MG63 (cell line): Measurements from ENCODE around the gene PHKA2. TPM values are rescaled to one million over a fixed set of nuclear protein-coding genes. Genes with fewer than 3 reads are reported as not detected.
A peak's percentile ranks its signal among the peaks of the same experiment; 100 is the strongest.
"Not testable (repeated sequence)": the region's sequence is repeated elsewhere in the genome, so short reads cannot be mapped to it uniquely, and the experiment has no call there.

Source experiments
- DNase-seq: peaks from one replicate; pipeline ENCODE4 v3.0.0-alpha.2; 2020
- H3K27me3 ChIP-seq: fragments of 250-450 bp; sonication (Bioruptor Pico); 2 replicates; pipeline ENCODE4 v1.5.1; 2020; ENCODE audit warnings: mild to moderate bottlenecking, moderate library complexity
- H3K36me3 ChIP-seq: fragments of 250-450 bp; sonication (Bioruptor Pico); 2 replicates; pipeline ENCODE4 v1.5.1; 2020; ENCODE audit warnings: mild to moderate bottlenecking, moderate library complexity
- H3K4me3 ChIP-seq: fragments of 250-450 bp; sonication (Bioruptor Pico); 2 replicates; pipeline ENCODE4 v1.5.1; 2020; ENCODE audit warnings: mild to moderate bottlenecking, moderate library complexity
- H3K9me3 ChIP-seq: fragments of 250-450 bp; sonication (Bioruptor Pico); 2 replicates; pipeline ENCODE4 v1.5.1; 2020; ENCODE audit warnings: mild to moderate bottlenecking, moderate library complexity
- total RNA-seq: library from RNA; depleted of rRNA; stranded (reverse); fragments of >200 nt; shearing (Covaris generic); gene quantifications from 2 replicates; pipeline ENCODE4 v1.2.3, GENCODE V29; 2014; ENCODE audit warnings: low replicate concordance; rRNA removed

Gene PHKA2
- 13.3 and 29.0 TPM in 2 replicates for total RNA-seq

DNA sequence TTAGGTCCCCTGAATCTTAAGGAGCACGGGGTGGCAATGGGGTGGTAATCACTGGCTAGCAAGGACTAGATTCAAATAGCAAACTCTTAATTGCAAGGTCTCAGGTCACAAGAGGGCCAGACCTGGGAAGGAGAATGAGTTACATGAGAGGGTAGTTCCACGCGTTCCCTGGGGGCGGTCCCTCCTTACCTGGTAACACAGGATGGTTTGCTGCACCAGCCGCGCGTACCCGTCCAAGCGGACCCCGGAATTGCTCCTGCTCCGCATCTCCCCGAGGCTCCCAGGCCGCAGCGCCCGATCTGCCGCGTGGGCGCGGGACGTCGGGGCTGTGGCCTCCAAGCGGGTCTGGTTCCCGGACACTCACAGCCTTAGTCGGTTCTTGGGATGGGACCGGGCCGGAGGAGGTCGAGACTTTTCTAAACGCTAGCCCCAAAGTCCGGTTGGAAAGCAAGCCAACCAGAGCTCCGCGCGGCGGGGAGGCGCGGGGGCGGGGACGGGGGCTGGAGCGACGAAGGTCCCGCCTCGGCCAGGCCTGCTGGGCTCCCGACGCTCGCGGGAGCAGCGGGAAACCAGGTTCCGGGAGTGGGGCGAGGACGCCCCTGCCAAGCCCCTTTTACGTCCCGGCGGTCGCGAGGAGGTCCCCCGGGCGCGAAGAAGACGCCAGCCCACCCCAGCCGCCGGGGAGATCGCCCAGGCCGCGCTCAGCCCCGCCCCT, at the start of gene PHKA2:
Gene PHKA2 (minus strand): TSS at position 449 of the 715 bp plus-strand sequence. CDS start 182 bp downstream, at position 267.
- Histone ChIP-seq H3K36me3 (no peaks in the 10 kb centered on the region), H3K27me3 (no peaks in the 10 kb centered on the region), H3K4me3 (peak within 1 kb of the TSS; percentile 69), H3K9me3 (no peaks in the 10 kb centered on the region)
- no peak for DNase-seq

DNA sequence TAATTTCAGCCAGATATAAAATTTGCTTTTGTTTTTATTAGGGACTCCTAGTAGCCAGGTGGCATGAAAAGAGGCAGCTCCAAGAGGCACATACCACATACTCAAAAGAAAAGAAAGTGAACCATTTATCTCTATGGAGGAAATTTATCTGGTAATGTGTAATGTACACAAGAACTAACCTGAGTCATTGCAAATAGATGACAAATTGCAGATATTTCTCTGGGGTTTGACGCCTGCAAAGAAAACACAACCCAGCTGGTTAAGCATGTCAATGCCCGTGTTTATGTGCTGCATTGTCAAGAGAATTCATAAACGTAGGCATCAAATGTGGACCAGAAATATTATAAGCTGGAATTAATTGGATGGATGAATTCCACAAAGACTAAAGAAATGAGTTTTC, 46.9 kb upstream of the PHKA2 start:
- DNase-seq: no peak
- Histone ChIP-seq H3K4me3 (no peak overlapping the region), H3K9me3 (no peaks in the 10 kb centered on the region), H3K27me3 (no peaks in the 10 kb centered on the region), H3K36me3 (no peaks in the 10 kb centered on the region)

GRCh38 chrX:19028560-19028959, 44.6 kb upstream of the PHKA2 start:
- Histone ChIP-seq H3K4me3 (no peak overlapping the region), H3K27me3 (no peaks in the 10 kb centered on the region), H3K9me3 (no peaks in the 10 kb centered on the region), H3K36me3 (no peaks in the 10 kb centered on the region)
- no peak for DNase-seq

GRCh38 chrX:19024366-19024765, 40.5 kb upstream of the PHKA2 start:
- no peak for DNase-seq
- Histone ChIP-seq H3K9me3 (no peaks in the 10 kb centered on the region), H3K36me3 (no peaks in the 10 kb centered on the region), H3K4me3 (no peak overlapping the region), H3K27me3 (no peaks in the 10 kb centered on the region)

GRCh38 chrX:19019996-19020395, 36.1 kb upstream of the PHKA2 start:
- Histone ChIP-seq H3K27me3 (no peaks in the 10 kb centered on the region), H3K9me3 (no peaks in the 10 kb centered on the region), H3K4me3 (no peak overlapping the region), H3K36me3 (no peaks in the 10 kb centered on the region)
- no peak for DNase-seq

GRCh38 chrX:19017271-19017670, 33.4 kb upstream of the PHKA2 start:
- Histone ChIP-seq H3K4me3 (no peak overlapping the region), H3K27me3 (no peaks in the 10 kb centered on the region), H3K9me3 (no peaks in the 10 kb centered on the region), H3K36me3 (no peaks in the 10 kb centered on the region)
- DNase-seq: peak; percentile 14

DNA sequence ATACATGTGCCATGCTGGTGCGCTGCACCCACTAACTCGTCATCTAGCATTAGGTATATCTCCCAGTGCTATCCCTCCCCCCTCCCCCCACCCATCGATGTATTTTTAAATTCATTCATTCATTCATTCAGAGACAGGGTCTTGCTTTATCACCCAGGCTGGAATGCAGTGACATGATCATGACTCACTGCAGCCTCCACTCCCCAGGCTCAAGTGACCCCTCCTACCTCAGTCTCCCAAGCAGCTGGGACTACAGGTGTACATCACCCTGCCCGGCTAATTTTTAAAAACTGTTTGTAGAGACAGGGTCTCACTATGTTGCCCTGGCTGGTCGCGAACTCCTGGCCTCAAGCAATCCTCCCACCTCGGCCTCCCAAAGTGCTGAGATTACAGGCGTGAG, 32.7 kb upstream of the PHKA2 start:
- not testable (repeated sequence) for H3K4me3 ChIP-seq, H3K27me3 ChIP-seq, H3K36me3 ChIP-seq, DNase-seq, H3K9me3 ChIP-seq

GRCh38 chrX:19007868-19008267, 24.0 kb upstream of the PHKA2 start:
- Histone ChIP-seq H3K27me3 (no peaks in the 10 kb centered on the region), H3K4me3 (no peak overlapping the region), H3K36me3 (no peaks in the 10 kb centered on the region), H3K9me3 (no peaks in the 10 kb centered on the region)
- no peak for DNase-seq

DNA sequence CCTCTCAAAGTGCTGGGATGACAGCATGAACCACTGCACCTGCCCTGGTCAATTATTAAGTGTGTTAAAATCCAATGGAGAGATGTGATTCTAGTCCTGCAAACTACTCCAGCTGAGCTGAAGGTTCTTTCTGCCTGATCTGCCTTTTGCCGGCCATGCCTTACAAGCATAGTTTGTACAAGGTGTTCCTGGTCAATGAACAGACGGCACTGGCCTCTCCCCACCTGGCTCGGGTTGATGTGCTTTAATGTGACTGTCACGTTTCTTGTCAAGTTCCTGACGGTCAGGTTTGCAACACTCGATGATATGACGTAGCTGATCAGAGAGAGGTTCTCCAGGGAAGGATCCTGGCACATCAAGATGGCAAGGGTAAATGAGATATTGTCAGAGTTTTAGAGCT, 23.1 kb upstream of the PHKA2 start:
- Histone ChIP-seq H3K27me3 (no peaks in the 10 kb centered on the region), H3K4me3 (no peak overlapping the region), H3K36me3 (no peaks in the 10 kb centered on the region), H3K9me3 (no peaks in the 10 kb centered on the region)
- no peak for DNase-seq

DNA sequence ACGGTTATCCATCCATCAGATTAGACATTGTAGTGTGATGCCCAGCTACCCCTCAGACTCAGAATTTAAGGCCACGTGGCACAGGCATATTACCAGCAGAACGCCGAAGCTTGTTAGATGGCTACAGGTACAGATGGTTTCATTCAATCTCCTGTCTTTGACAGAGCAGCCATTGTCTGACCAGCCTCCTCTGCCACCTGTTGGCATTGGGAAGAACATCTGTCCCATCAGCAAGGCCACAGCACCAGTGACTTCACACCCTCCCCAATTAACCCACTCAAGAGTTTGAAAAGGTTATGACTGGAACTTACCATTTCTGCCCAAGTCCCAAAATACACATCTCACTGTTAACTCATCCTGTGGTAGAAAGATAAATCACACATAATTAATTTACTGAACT, 22.0 kb upstream of the PHKA2 start:
- H3K9me3 ChIP-seq: no peaks in the 10 kb centered on the region
- no peaks in the 10 kb centered on the region for H3K36me3 ChIP-seq
- H3K4me3 ChIP-seq: no peak overlapping the region
- no peak for DNase-seq
- H3K27me3 ChIP-seq: no peaks in the 10 kb centered on the region

- H3K9me3 ChIP-seq: no peaks in the 10 kb centered on the region
- no peaks in the 10 kb centered on the region for H3K36me3 ChIP-seq
- DNase-seq: no peak
- no peaks in the 10 kb centered on the region for H3K27me3 ChIP-seq
- H3K4me3 ChIP-seq: no peak overlapping the region
Measured at GRCh38 chrX:19003756-19004155, 19.8 kb upstream of the PHKA2 start.

GRCh38 chrX:18998653-18999052, 14.7 kb upstream of the PHKA2 start:
- Histone ChIP-seq H3K4me3 (no peak overlapping the region), H3K36me3 (no peaks in the 10 kb centered on the region), H3K9me3 (no peaks in the 10 kb centered on the region), H3K27me3 (no peaks in the 10 kb centered on the region)
- no peak for DNase-seq

DNA sequence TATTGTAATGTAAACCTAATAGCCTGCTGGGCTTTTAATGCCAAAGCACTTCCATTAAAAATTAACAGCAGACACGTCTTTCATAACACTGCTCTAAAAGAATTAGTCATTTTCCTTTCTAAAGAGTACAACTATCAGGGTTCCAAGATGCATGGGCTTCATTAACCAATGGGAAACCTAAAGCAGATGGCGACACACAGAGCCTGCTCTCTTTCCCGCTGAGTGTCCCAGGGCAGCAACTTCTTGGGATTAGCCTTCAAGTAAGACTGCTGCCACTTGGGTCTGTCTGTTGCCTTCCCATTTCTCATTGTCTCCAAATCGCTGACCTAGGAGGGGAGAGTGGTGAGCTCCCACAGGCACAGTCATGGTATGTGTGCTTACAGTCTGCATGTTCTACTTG, 14.0 kb upstream of the PHKA2 start:
- Histone ChIP-seq H3K4me3 (no peak overlapping the region), H3K27me3 (no peaks in the 10 kb centered on the region), H3K36me3 (no peaks in the 10 kb centered on the region), H3K9me3 (no peaks in the 10 kb centered on the region)
- no peak for DNase-seq

DNA sequence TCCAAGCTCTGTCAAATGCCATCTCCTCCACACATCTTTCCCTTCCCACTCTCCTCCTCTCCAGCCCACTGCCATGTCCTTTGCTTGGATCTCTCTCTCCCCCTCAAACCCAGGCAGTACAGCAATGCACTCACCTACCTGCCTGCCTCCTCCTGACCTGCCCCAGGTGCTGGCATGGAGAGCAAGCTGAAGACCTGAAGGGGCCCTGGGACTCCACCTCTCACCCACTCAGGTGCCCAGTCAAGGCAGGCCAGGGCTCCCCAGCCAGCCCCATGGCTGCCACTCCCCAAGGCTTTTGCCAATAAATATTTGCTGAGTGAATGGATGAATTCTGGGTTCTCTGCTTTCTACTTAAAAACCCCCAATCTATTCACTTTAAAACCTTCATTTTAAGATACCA, 12.6 kb upstream of the PHKA2 start:
- H3K4me3 ChIP-seq: no peak overlapping the region
- no peaks in the 10 kb centered on the region for H3K36me3 ChIP-seq
- H3K9me3 ChIP-seq: no peaks in the 10 kb centered on the region
- no peak for DNase-seq
- H3K27me3 ChIP-seq: no peaks in the 10 kb centered on the region

GRCh38 chrX:18995221-18995620, 11.3 kb upstream of the PHKA2 start:
- Histone ChIP-seq H3K9me3 (no peaks in the 10 kb centered on the region), H3K36me3 (no peaks in the 10 kb centered on the region), H3K27me3 (no peaks in the 10 kb centered on the region), H3K4me3 (no peak overlapping the region)
- DNase-seq: peak; percentile 43

- no peaks in the 10 kb centered on the region for H3K9me3 ChIP-seq
- H3K4me3 ChIP-seq: no peak overlapping the region
- no peaks in the 10 kb centered on the region for H3K36me3 ChIP-seq
- no peaks in the 10 kb centered on the region for H3K27me3 ChIP-seq
- peak; percentile 34 for DNase-seq
Measured at GRCh38 chrX:18994713-18995112, 10.8 kb upstream of the PHKA2 start.

DNA sequence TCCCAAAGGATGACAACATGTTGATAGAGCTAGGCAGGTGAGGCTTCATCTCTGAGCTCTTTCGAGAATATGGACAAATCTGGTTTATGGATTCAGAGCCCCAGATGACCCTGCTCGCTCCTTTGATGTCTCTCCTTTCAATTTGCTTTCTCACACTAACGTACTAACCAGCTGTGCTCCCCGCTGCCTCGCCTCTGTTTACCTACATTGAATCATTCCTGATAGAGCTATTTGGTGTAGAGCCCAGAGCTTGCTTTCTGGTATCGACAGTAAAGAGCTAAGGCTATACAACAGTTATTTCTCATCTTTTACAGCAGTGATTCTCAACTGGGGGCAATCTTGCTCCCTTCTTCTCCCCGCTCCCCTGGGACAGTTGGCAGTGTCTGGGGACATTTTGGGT, 8.9 kb upstream of the PHKA2 start:
- Histone ChIP-seq H3K9me3 (no peaks in the 10 kb centered on the region), H3K4me3 (no peak overlapping the region)

DNA sequence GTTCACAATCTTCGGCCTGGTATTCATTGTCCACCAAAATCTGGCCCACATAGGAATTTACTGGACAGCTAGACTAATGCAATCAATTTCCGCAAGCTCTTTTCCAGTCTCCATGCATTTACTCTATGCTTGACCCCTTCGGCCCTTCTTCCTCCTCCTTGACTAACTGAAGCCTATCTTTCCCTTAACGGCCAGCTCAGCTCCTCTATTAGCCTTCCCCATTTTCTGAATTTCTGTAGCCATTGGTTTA, 1.2 kb upstream of the PHKA2 start:
- no peaks in the 10 kb centered on the region for H3K27me3 ChIP-seq
- no peaks in the 10 kb centered on the region for H3K9me3 ChIP-seq
- peak overlapping the region; percentile 69 for H3K4me3 ChIP-seq
- H3K36me3 ChIP-seq: no peaks in the 10 kb centered on the region
- no peak for DNase-seq

More for the DNA sequence above, 8.9 kb upstream of the PHKA2 start:
- no peaks in the 10 kb centered on the region for H3K36me3 ChIP-seq
- no peaks in the 10 kb centered on the region for H3K27me3 ChIP-seq
- DNase-seq: no peak
